CD4-positive, alpha-beta T cell treated with Interleukin-17A for 1 hour (primary cell): ENCODE results near the gene CBX6.
"Not testable (repeated sequence)": the region's sequence is repeated elsewhere in the genome, so short reads cannot be mapped to it uniquely, and the experiment has no call there.

Source experiments
- DNase-seq: peaks from one replicate; pipeline ENCODE4 v3.0.0-alpha.2; 2020

CBX6 gene

GRCh38 chr22:38872172-38872830 is at the start of gene CBX6:
CBX6 (minus strand) TSS chr22:38872216; CDS start chr22:38872190, 26 bp downstream.
- DNase-seq: peak; percentile 95

GRCh38 chr22:38921806-38922205 is 49.8 kb upstream of the CBX6 start:
- no peak for DNase-seq

GRCh38 chr22:38921120-38921519 is 49.1 kb upstream of the CBX6 start:
- no peak for DNase-seq

GRCh38 chr22:38919631-38920190 is 47.7 kb upstream of the CBX6 start:
- no peak for DNase-seq

- no peak for DNase-seq
Observed at GRCh38 chr22:38911434-38911833, 39.4 kb upstream of the CBX6 start.

- no peak for DNase-seq
Observed at GRCh38 chr22:38907767-38908166, 35.8 kb upstream of the CBX6 start.

- no peak for DNase-seq
Observed at GRCh38 chr22:38906052-38906451, 34.0 kb upstream of the CBX6 start.

- DNase-seq: not testable (repeated sequence)
Observed at GRCh38 chr22:38904052-38904617, 32.1 kb upstream of the CBX6 start.

- DNase-seq: no peak
Observed at GRCh38 chr22:38901111-38901641, 29.2 kb upstream of the CBX6 start.

GRCh38 chr22:38900677-38901076 is 28.7 kb upstream of the CBX6 start:
- DNase-seq: peak; percentile 10

- DNase-seq: no peak
Observed at GRCh38 chr22:38891256-38891655, 19.2 kb upstream of the CBX6 start.

GRCh38 chr22:38890377-38890776 is 18.4 kb upstream of the CBX6 start:
- no peak for DNase-seq

GRCh38 chr22:38886333-38886732 is 14.3 kb upstream of the CBX6 start:
- DNase-seq: no peak

- no peak for DNase-seq
Observed at GRCh38 chr22:38882972-38883622, 11.1 kb upstream of the CBX6 start.

- DNase-seq: no peak
Observed at GRCh38 chr22:38881997-38882879, 10.2 kb upstream of the CBX6 start.

- no peak for DNase-seq
Observed at GRCh38 chr22:38881464-38881871, 9.5 kb upstream of the CBX6 start.

- no peak for DNase-seq
Observed at GRCh38 chr22:38879961-38880360, 7.9 kb upstream of the CBX6 start.

GRCh38 chr22:38879108-38879729 is 7.2 kb upstream of the CBX6 start:
- no peak for DNase-seq

GRCh38 chr22:38878001-38878400 is 6.0 kb upstream of the CBX6 start:
- DNase-seq: no peak

- DNase-seq: no peak
Observed at GRCh38 chr22:38874529-38875222, 2.7 kb upstream of the CBX6 start.
